SK-N-SH (cell line): ENCODE measurements around the gene KLHL30. TPM values are rescaled to one million over a fixed set of nuclear protein-coding genes. Genes with fewer than 3 reads are reported as not detected.

Experiments used
- CTCF ChIA-PET: fragments of 300-600, 350-600 bp; formaldehyde crosslinking; extraction: SDS; loops from one replicate; lab custom pipeline; 2021; lab: Yijun Ruan, JAX
- POLR2A ChIA-PET: fragments of 350-600 bp; sonication (Branson Sonifier 250); formaldehyde crosslinking; extraction: SDS; loops from one replicate; lab custom pipeline; 2020; ENCODE audit warnings: antibody characterized with exemption, inconsistent platforms; lab: Yijun Ruan, JAX
- DNase-seq: peaks from one replicate; pipeline ENCODE4 v3.0.0; 2012
- H2AFZ ChIP-seq: fragments of 200-600 bp; sonication (generic); 2 replicates; pipeline ENCODE4 v1.8.1; 2016; ENCODE audit warnings: antibody characterized with exemption, mild to moderate bottlenecking, low read depth
- H3F3A ChIP-seq: fragments of 200-600 bp; sonication (generic); replicated peaks from 2 replicates; pipeline ENCODE3; 2016; ENCODE audit warnings: antibody characterized with exemption, mild to moderate bottlenecking; ENCODE audit not compliant: insufficient read depth
- H3K27ac ChIP-seq, 2 experiments: fragments of 200-500 bp in 1 of 2; fragments of 200-600 bp in 1 of 2; sonication (Bioruptor generic) in 1 of 2; sonication (generic), shearing (Covaris generic) in 1 of 2; 2 replicates each; pipeline versions ENCODE4 v1.5.1 to v1.6.1; 2014 to 2016; ENCODE audit warnings: low read depth in 2 of 2, inconsistent platforms in 1 of 2, low read length in 1 of 2, mild to moderate bottlenecking in 1 of 2, mixed read lengths in 1 of 2
- H3K27me3 ChIP-seq: fragments of 200-600 bp; sonication (generic), shearing (Covaris generic); 2 replicates; pipeline ENCODE4 v1.6.1; 2016; ENCODE audit warnings: mixed run types; ENCODE audit not compliant: insufficient read depth
- H3K36me3 ChIP-seq, 2 experiments: fragments of 200-500 bp in 1 of 2; fragments of 200-600 bp in 1 of 2; sonication (Bioruptor generic) in 1 of 2; sonication (generic) in 1 of 2; replicated peaks in 1 of 2; 2 replicates each; pipeline versions ENCODE3 to v1.5.1; 2014 to 2016; ENCODE audit warnings: low read length in 1 of 2, mild to moderate bottlenecking in 1 of 2; ENCODE audit not compliant: insufficient read depth in 2 of 2, control insufficient read depth in 1 of 2
- H3K4me1 ChIP-seq, 2 experiments: fragments of 200-500 bp in 1 of 2; fragments of 200-600 bp in 1 of 2; sonication (Bioruptor generic) in 1 of 2; sonication (generic), shearing (Covaris generic) in 1 of 2; 2 replicates each; pipeline versions ENCODE4 v1.5.1 to v1.6.1; 2014 to 2016; ENCODE audit warnings: low read depth in 1 of 2, low read length in 1 of 2, mixed run types in 1 of 2; ENCODE audit not compliant: insufficient read depth in 2 of 2, control insufficient read depth in 1 of 2
- H3K4me2 ChIP-seq: fragments of 200-600 bp; sonication (generic), shearing (Covaris generic); 2 replicates; pipeline ENCODE4 v1.6.1; 2017; ENCODE audit warnings: mixed run types
- H3K4me3 ChIP-seq, 2 experiments: fragments of 200-500 bp in 1 of 2; fragments of 200-600 bp in 1 of 2; sonication (Bioruptor generic) in 1 of 2; sonication (generic), shearing (Covaris generic) in 1 of 2; 2 replicates each; pipeline versions ENCODE4 v1.5.1 to v1.8.1; 2014 to 2016; ENCODE audit warnings: low read depth in 2 of 2, inconsistent platforms in 1 of 2, low read length in 1 of 2, mild to moderate bottlenecking in 1 of 2, mixed read lengths in 1 of 2, moderate library complexity in 1 of 2
- H3K79me2 ChIP-seq: fragments of 200-600 bp; sonication (generic); 2 replicates; pipeline ENCODE4 v1.8.1; 2017; ENCODE audit warnings: mild to moderate bottlenecking; ENCODE audit not compliant: insufficient read depth
- H3K9ac ChIP-seq: fragments of 200-600 bp; sonication (generic); 2 replicates; pipeline ENCODE4 v1.6.1; 2017; ENCODE audit warnings: mixed run types
- H3K9me2 ChIP-seq: fragments of 200-600 bp; sonication (generic); 2 replicates; pipeline ENCODE4 v1.6.1; 2017; ENCODE audit warnings: mixed run types
- H3K9me3 ChIP-seq: fragments of 200-600 bp; sonication (generic); 2 replicates; pipeline ENCODE4 v1.6.1; 2017; ENCODE audit warnings: mixed run types, mild to moderate bottlenecking, moderate library complexity
- H4K20me1 ChIP-seq: fragments of 200-600 bp; sonication (generic); 2 replicates; pipeline ENCODE4 v1.6.1; 2017; ENCODE audit warnings: mild to moderate bottlenecking, mixed run types; ENCODE audit not compliant: insufficient read depth
- ELF1 ChIP-seq: IDR thresholded peaks from 2 replicates; pipeline ENCODE4 v1.4.0; 2012
- EP300 ChIP-seq, 2 experiments: IDR thresholded peaks; 2 replicates each; pipeline versions ENCODE4 v1.4.0 to v1.6.1; 2012; ENCODE audit warnings: borderline replicate concordance in 1 of 2, low read depth in 1 of 2, low read length in 1 of 2
- EZH2phosphoT487 ChIP-seq: fragments of 200-600 bp; sonication (generic); IDR thresholded peaks from 2 replicates; pipeline ENCODE4 v1.6.1; 2017; ENCODE audit warnings: low read depth, mixed run types, mild to moderate bottlenecking, antibody characterized with exemption, moderate library complexity, borderline replicate concordance
- FOSL2 ChIP-seq: IDR thresholded peaks from 2 replicates; pipeline ENCODE4 v1.4.0; 2012; ENCODE audit warnings: low read depth, mild to moderate bottlenecking, moderate library complexity, borderline replicate concordance
- FOXJ3 ChIP-seq: sonication (generic); formaldehyde crosslinking; IDR thresholded peaks from 2 replicates; pipeline ENCODE4 v1.5.1; 2020; ENCODE audit warnings: mild to moderate bottlenecking, missing genetic modification reagents
- JUND ChIP-seq: IDR thresholded peaks from 2 replicates; pipeline ENCODE4 v1.4.0; 2012
- MEF2A ChIP-seq: IDR thresholded peaks from 2 replicates; pipeline ENCODE4 v1.4.0; 2012; ENCODE audit warnings: low read depth, borderline replicate concordance
- NRF1 ChIP-seq: IDR thresholded peaks from 2 replicates; pipeline ENCODE4 v1.6.1; 2012; ENCODE audit warnings: low read depth, mild to moderate bottlenecking, low read length
- RXRA ChIP-seq: IDR thresholded peaks from 2 replicates; pipeline ENCODE4 v1.4.0; 2012; ENCODE audit warnings: low read depth, mild to moderate bottlenecking, borderline replicate concordance
- SIN3A ChIP-seq: IDR thresholded peaks from 2 replicates; pipeline ENCODE4 v1.6.1; 2012; ENCODE audit warnings: low read depth, mild to moderate bottlenecking, low read length, moderate library complexity, borderline replicate concordance
- TAF1 ChIP-seq: IDR thresholded peaks from 2 replicates; pipeline ENCODE4 v1.6.1; 2012; ENCODE audit warnings: low read depth, mild to moderate bottlenecking, low read length, moderate library complexity, borderline replicate concordance
- TEAD4 ChIP-seq: IDR thresholded peaks from 2 replicates; pipeline ENCODE4 v1.4.0; 2012; ENCODE audit warnings: mild to moderate bottlenecking, borderline replicate concordance; ENCODE audit not compliant: insufficient read depth
- USF1 ChIP-seq: IDR thresholded peaks from 2 replicates; pipeline ENCODE4 v1.4.0; 2012; ENCODE audit warnings: low read depth, borderline replicate concordance
- USF2 ChIP-seq: fragments of 150-350 bp; IDR thresholded peaks from 2 replicates; pipeline ENCODE4 v1.6.1; 2017; ENCODE audit warnings: antibody characterized with exemption, low read length, low read depth, borderline replicate concordance
- WGBS: methylation state at CpG from one replicate; pipeline ENCODE4 v1.1.6; 2017; ENCODE audit warnings: low lambda C conversion rate; 5-methylcytosine and 5-hydroxymethylcytosine counted together
- polyA plus RNA-seq, 3 experiments: library from polyadenylated mRNA; depleted of rRNA; stranded (reverse); fragments of >200 nt; gene quantifications; 2 replicates each; pipeline ENCODE4 v1.2.3, GENCODE V29; 2012
- TF ChIP-seq, protein P1 (sequence below): IDR thresholded peaks from 2 replicates; pipeline ENCODE4 v1.4.0; 2012; ENCODE audit warnings: low read depth, borderline replicate concordance

Gene KLHL30
- polyA plus RNA-seq, 1 of the 3 experiments (the other 2 are of a cell fraction), result not detected

DNA sequence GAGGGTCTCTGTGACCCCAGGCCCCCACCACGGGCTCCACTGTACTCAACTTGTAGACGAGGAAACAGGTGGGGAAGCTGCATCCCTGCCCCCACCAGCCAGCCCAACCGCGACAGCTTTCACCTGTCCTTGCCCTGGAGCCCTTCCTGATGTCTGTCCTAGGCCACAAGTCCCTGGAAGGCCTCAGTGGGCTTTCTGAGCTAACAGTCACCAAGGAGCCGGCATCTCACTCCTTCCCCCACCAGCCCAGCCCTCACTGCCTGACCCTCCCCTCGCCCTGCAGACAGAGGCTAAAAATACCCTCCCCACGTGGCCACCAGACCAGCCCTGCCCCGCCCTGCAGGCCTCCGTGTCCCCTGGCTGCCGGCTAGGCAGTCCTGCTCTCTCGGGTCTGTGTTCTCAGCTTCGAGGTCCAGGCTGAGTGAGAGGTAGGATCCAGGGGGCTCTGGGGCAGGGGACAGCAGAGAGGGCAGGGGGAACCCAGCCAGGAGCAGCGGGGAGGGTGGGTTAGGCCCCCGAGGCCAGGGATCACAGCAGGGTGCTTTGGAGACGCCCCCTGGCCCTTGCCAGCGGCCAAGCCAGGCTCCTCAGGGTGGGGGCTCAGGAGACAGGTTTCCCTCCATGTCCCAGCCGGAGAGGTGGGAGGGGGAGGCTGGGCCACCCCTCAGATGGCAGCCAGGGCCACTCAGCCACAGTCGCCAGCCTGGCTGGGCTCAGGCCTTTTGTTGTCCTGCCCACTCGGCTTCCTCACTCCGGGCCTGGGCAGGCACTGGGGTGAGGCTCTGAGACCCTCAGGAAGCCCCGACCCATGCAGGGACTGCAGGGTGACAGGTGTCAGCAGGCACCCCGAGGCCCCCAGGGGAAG is at the start of gene KLHL30 (continued):
- no peak for TF ChIP-seq TEAD4
- TF ChIP-seq, all 33 proteins: peak for 0

GRCh38 chr2:238090887-238091286 is 47.6 kb upstream of the KLHL30 start:
- Histone ChIP-seq H3K9ac (no peak overlapping the region), H3K79me2 (no peaks in the 10 kb centered on the region), H3K27me3 (no peaks in the 10 kb centered on the region), H3K36me3 (peaks cover 0 to 2% of the 10 kb centered on the region in 2 experiments), H3F3A (no peaks in the 10 kb centered on the region), H3K4me3 (no peak overlapping the region), H3K9me2 (no peaks in the 10 kb centered on the region), H3K4me1 (no peaks in the 10 kb centered on the region; a peak in 1 of 4 replicates), H3K9me3 (no peaks in the 10 kb centered on the region), H4K20me1 (no peaks in the 10 kb centered on the region), H3K27ac (no peak overlapping the region), H2AFZ (no peak overlapping the region), H3K4me2 (no peak overlapping the region)
- WGBS, result 93% methylated on average over 4 of the region's 4 CpGs
- CTCF ChIA-PET, result no interaction called here
- POLR2A ChIA-PET, result no interaction called here
- TF ChIP-seq FOXJ3 (CRISPR knock-in tag), result no peak
- TF ChIP-seq, protein P1, sequence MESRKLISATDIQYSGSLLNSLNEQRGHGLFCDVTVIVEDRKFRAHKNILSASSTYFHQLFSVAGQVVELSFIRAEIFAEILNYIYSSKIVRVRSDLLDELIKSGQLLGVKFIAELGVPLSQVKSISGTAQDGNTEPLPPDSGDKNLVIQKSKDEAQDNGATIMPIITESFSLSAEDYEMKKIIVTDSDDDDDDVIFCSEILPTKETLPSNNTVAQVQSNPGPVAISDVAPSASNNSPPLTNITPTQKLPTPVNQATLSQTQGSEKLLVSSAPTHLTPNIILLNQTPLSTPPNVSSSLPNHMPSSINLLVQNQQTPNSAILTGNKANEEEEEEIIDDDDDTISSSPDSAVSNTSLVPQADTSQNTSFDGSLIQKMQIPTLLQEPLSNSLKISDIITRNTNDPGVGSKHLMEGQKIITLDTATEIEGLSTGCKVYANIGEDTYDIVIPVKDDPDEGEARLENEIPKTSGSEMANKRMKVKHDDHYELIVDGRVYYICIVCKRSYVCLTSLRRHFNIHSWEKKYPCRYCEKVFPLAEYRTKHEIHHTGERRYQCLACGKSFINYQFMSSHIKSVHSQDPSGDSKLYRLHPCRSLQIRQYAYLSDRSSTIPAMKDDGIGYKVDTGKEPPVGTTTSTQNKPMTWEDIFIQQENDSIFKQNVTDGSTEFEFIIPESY, result no peak
- TF ChIP-seq RXRA, result no peak
- no peak for TF ChIP-seq TAF1
- TF ChIP-seq EZH2phosphoT487, result no peak
- no peak for TF ChIP-seq SIN3A
- TF ChIP-seq EP300 (IDR thresholded peaks at IDR 0.05; ENCODE audit: borderline replicate concordance in 1 of 2, low read depth in 1 of 2, low read length in 1 of 2), result no peak
- TF ChIP-seq ELF1, result no peak
- TF ChIP-seq MEF2A, result no peak
- no peak for TF ChIP-seq USF2
- no peak for TF ChIP-seq JUND
- no peak for TF ChIP-seq FOSL2
- no peak for TF ChIP-seq USF1
- no peak for TF ChIP-seq NRF1
- DNase-seq, result no peak
